NT2/D1 (cell line): ENCODE measurements around the gene TRAPPC8.

Experiments used
- SUZ12 ChIP-seq: IDR thresholded peaks from 2 replicates; pipeline ENCODE4 v1.6.1; 2011; ENCODE audit not compliant: insufficient read length, insufficient read depth; ENCODE audit errors: extremely low read depth
- YY1 ChIP-seq: IDR thresholded peaks from 2 replicates; pipeline ENCODE4 v1.6.1; 2011; ENCODE audit not compliant: insufficient read length, insufficient read depth
- ZNF274 ChIP-seq: IDR thresholded peaks from 2 replicates; pipeline ENCODE4 v1.6.1; 2011; ENCODE audit warnings: mild to moderate bottlenecking, low read depth, low read length

DNA sequence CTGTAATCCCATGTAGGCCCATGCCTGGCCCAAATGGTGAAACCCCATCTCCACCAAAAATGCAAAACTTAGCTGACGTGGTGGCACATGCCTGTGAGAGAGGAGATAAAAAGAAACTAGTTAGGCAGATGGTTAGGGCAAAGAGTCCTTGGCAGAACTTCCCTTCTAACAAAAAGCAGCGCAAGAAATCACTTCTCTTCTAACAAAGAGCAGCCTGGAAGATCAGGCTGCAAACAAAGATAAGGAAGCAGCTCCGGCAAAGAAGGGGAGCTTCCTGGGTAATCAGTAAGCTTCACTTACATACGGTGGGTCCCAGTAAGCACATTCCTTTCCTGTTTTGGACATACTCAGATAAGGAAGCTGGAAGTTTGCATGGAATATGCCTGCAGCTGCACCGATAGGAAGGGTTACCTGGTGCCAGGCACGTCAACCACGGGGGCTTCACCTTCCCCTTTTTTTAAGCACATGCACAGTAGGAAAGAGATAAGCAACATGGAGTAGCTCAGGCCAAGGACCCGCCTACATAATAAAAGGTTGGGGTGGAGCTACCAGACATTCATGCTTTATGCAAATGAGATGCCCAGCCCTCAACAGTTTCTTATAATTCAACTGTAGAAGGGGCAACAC lies 121.3 kb downstream of the TRAPPC8 start:
- TF ChIP-seq SUZ12 (no peak), YY1 (no peak), ZNF274 (no peak)
